ENCODE data around the gene TCOF1. TPM values are rescaled to one million over a fixed set of nuclear protein-coding genes. Genes with fewer than 3 reads are reported as not detected.

TCOF1 gene
- total RNA-seq, 2 donors from 2014 or later: 28.9 to 58.3 TPM

- no peak overlapping the region for H3K27ac ChIP-seq
These were observed 10.9 kb upstream of the TCOF1 start for GRCh38 chr5:150346592-150346991.

GRCh38 chr5:150347003-150347402, 10.5 kb upstream of the TCOF1 start:
- no peaks in the 10 kb centered on the region for H3K4me1 ChIP-seq (replicated peaks)
- no peaks in the 10 kb centered on the region for H3K27me3 ChIP-seq (replicated peaks; ENCODE audit: insufficient read depth)
- no peak for TF ChIP-seq POLR2A (IDR thresholded peaks at IDR 0.05)
- no peak for TF ChIP-seq CTCF (IDR thresholded peaks at IDR 0.05)
- TF ChIP-seq POLR2AphosphoS5 (IDR thresholded peaks at IDR 0.05): no peak
- no peak overlapping the region for H3K4me3 ChIP-seq
- H3K9me3 ChIP-seq: no peaks in the 10 kb centered on the region
- no peaks in the 10 kb centered on the region for H3K36me3 ChIP-seq
- no peak overlapping the region for H3K27ac ChIP-seq
- no peak for DNase-seq (ENCODE audit: low spot score)
- 83% methylated on average over 2 of the region's 2 CpGs for WGBS
- intact Hi-C loops (cut with DNase I): no loop called here

More at GRCh38 chr5:150346592-150346991, 10.9 kb upstream of the TCOF1 start:
- no peaks in the 10 kb centered on the region for H3K4me1 ChIP-seq (replicated peaks)
- WGBS: 94% methylated on average over 6 of the region's 6 CpGs
- no peak overlapping the region for H3K4me3 ChIP-seq
- intact Hi-C loops (cut with DNase I): no loop called here
- no peak for DNase-seq (ENCODE audit: low spot score)
- no peaks in the 10 kb centered on the region for H3K27me3 ChIP-seq (replicated peaks; ENCODE audit: insufficient read depth)
- no peaks in the 10 kb centered on the region for H3K9me3 ChIP-seq
- H3K36me3 ChIP-seq: no peaks in the 10 kb centered on the region
- TF ChIP-seq CTCF (IDR thresholded peaks at IDR 0.05) (no peak), POLR2A (IDR thresholded peaks at IDR 0.05) (no peak), POLR2AphosphoS5 (IDR thresholded peaks at IDR 0.05) (no peak)

GRCh38 chr5:150347451-150347850, 10.0 kb upstream of the TCOF1 start:
- no peak for TF ChIP-seq CTCF (IDR thresholded peaks at IDR 0.05)
- no peak for TF ChIP-seq POLR2A (IDR thresholded peaks at IDR 0.05)
- TF ChIP-seq POLR2AphosphoS5 (IDR thresholded peaks at IDR 0.05): no peak
- H3K4me3 ChIP-seq: no peak overlapping the region
- H3K36me3 ChIP-seq: no peaks in the 10 kb centered on the region
- WGBS: 79% methylated on average over 9 of the region's 9 CpGs
- no peak for DNase-seq (ENCODE audit: low spot score)
- H3K9me3 ChIP-seq: no peaks in the 10 kb centered on the region
- intact Hi-C loops (cut with DNase I): no loop called here
- H3K27me3 ChIP-seq (replicated peaks; ENCODE audit: insufficient read depth): no peaks in the 10 kb centered on the region
- H3K27ac ChIP-seq: no peak overlapping the region
- no peaks in the 10 kb centered on the region for H3K4me1 ChIP-seq (replicated peaks)

- Histone ChIP-seq H3K4me3 (no peak overlapping the region), H3K27me3 (replicated peaks; ENCODE audit: insufficient read depth) (no peaks in the 10 kb centered on the region), H3K36me3 (no peaks in the 10 kb centered on the region), H3K27ac (no peak overlapping the region), H3K9me3 (no peaks in the 10 kb centered on the region), H3K4me1 (replicated peaks) (no peaks in the 10 kb centered on the region)
- intact Hi-C loops (cut with DNase I): loop anchor here (5.0 kb wide), 2 partner anchors 47 to 187 kb away; partner anchors contain the start of gene ARSI
- DNase-seq (ENCODE audit: low spot score): no peak
- 83% methylated on average over 6 of the region's 6 CpGs for WGBS
- TF ChIP-seq POLR2A (IDR thresholded peaks at IDR 0.05): no peak
- TF ChIP-seq POLR2AphosphoS5 (IDR thresholded peaks at IDR 0.05): no peak
- TF ChIP-seq CTCF (IDR thresholded peaks at IDR 0.05): no peak
These were observed 7.7 kb upstream of the TCOF1 start for GRCh38 chr5:150349681-150350275.

Measured in prostate gland (tissue), 2 donors.